Fibroblast of lung (primary cell): ENCODE data around the gene ATP1A2.

ENCODE experiments used
- CTCF ChIP-seq, 2 donors: IDR thresholded peaks in 1 of 2; conservative IDR thresholded peaks in 1 of 2; 1 replicate in 1 of 2; 2 replicates in 1 of 2; pipeline ENCODE4 v1.5.1; 2011 to 2012; ENCODE audit warnings: low read length in 2 of 2, control low read depth in 1 of 2, inconsistent platforms in 1 of 2, low read depth in 1 of 2, mild to moderate bottlenecking in 1 of 2
- EZH2 ChIP-seq: IDR thresholded peaks from 2 replicates; pipeline ENCODE4 v1.5.1; 2012; ENCODE audit warnings: low read length, control low read depth, mild to moderate bottlenecking; ENCODE audit errors: missing control alignments

GRCh38 chr1:160156361-160156760 lies 40.8 kb downstream of the ATP1A2 start:
- TF ChIP-seq CTCF (conservative IDR thresholded peaks at IDR 0.05 in 1 of 2, IDR thresholded peaks at IDR 0.05 in 1 of 2; ENCODE audit: low read depth in 1 of 2, low read length in 2 of 2): no peak
- TF ChIP-seq EZH2: no peak
